Stimulated activated CD4-positive, alpha-beta T cell treated with anti-CD3 and anti-CD28 coated beads, Interleukin-2, amount 100 ng/mL, for 24 hours (primary cell): ENCODE data around the gene EMID1.

Source experiments
- DNase-seq, 2 donors: peaks; one replicate each; pipeline ENCODE4 v3.0.0-alpha.2; 2020

The EMID1 gene

GRCh38 chr22:29298641-29299040 lies 92.9 kb downstream of the EMID1 start:
- no peak for DNase-seq

- DNase-seq: no peak
These were observed 93.6 kb downstream of the EMID1 start for GRCh38 chr22:29299136-29299900.

GRCh38 chr22:29300467-29300806 lies 94.7 kb downstream of the EMID1 start:
- DNase-seq: no peak

GRCh38 chr22:29300807-29301601 lies 95.3 kb downstream of the EMID1 start:
- DNase-seq: no peak

GRCh38 chr22:29301716-29302401 lies 96.2 kb downstream of the EMID1 start:
- DNase-seq: no peak

GRCh38 chr22:29302402-29302680 lies 96.6 kb downstream of the EMID1 start:
- DNase-seq: no peak

- DNase-seq: no peak
These were observed 97.2 kb downstream of the EMID1 start for GRCh38 chr22:29302681-29303465.

GRCh38 chr22:29305836-29306174 lies 100.1 kb downstream of the EMID1 start:
- no peak for DNase-seq

- peak; percentile 44 to 65 for DNase-seq
These were observed 100.6 kb downstream of the EMID1 start, which contains the start of gene GAS2L1 for GRCh38 chr22:29306175-29306834. Gene GAS2L1, plus strand, starts transcription at chr22:29306650. Its CDS starts 1,456 bp downstream, at chr22:29308106.

- DNase-seq: peak; percentile 44 to 62
These were observed 101.3 kb downstream of the EMID1 start for GRCh38 chr22:29306835-29307595.

GRCh38 chr22:29307596-29308147 lies 102.0 kb downstream of the EMID1 start:
- no peak for DNase-seq

- DNase-seq: no peak
These were observed 102.6 kb downstream of the EMID1 start for GRCh38 chr22:29308148-29308790.

- DNase-seq: peak in 1 of 2 donors; percentile 38
These were observed 103.1 kb downstream of the EMID1 start for GRCh38 chr22:29308791-29309262.
